Thyroid gland (tissue), 4 donors: ENCODE results near the gene KDM1A. TPM values are rescaled to one million over a fixed set of nuclear protein-coding genes. Genes with fewer than 3 reads are reported as not detected.
"Not testable (repeated sequence)": the region's sequence is repeated elsewhere in the genome, so short reads cannot be mapped to it uniquely, and the experiment has no call there.

Experiments
- DNase-seq, 2 donors: peaks; one replicate each; pipeline ENCODE4 v3.0.0-alpha.2; 2019
- H3K27ac ChIP-seq, 3 donors: fragments of 200-600 bp; sonication (generic); 1 replicate in 2 of 3; 2 replicates in 1 of 3; pipeline ENCODE4 v1.5.1; 2016 to 2019; ENCODE audit warnings: mild to moderate bottlenecking in 1 of 3, moderate library complexity in 1 of 3
- H3K27me3 ChIP-seq: fragments of 200-600 bp; sonication (generic); one replicate; pipeline ENCODE4 v1.5.1; 2019
- H3K36me3 ChIP-seq, 2 donors: fragments of 200-600 bp; sonication (generic); one replicate each; pipeline ENCODE4 v1.5.1; 2016 to 2019
- H3K4me1 ChIP-seq, 2 donors: fragments of 200-600 bp; sonication (generic); one replicate each; pipeline ENCODE4 v1.5.1; 2017 to 2019
- H3K4me3 ChIP-seq, 3 donors: fragments of 200-600 bp; sonication (generic); replicated peaks in 1 of 3; 1 replicate in 2 of 3; 2 replicates in 1 of 3; pipeline ENCODE4 v1.5.1; 2016; ENCODE audit warnings: mild to moderate bottlenecking in 1 of 3
- H3K9me3 ChIP-seq: fragments of 200-600 bp; sonication (generic); one replicate; pipeline ENCODE4 v1.5.1; 2017
- POLR2A ChIP-seq, 2 donors: fragments of 450-650 bp; IDR thresholded peaks; one replicate each; pipeline ENCODE4 v1.6.1; 2017; ENCODE audit warnings: antibody characterized with exemption in 2 of 2, mild to moderate bottlenecking in 2 of 2, moderate library complexity in 1 of 2
- WGBS, 2 donors: methylation state at CpG; one replicate each; pipeline ENCODE4 v1.1.5; 2017; 5-methylcytosine and 5-hydroxymethylcytosine counted together
- intact Hi-C: fragments of 100-400 bp; cut with DNase I; formaldehyde crosslinking; loops from one replicate; pipeline ENCODE4 v1.15.1; 2023
- total RNA-seq, 4 donors: library from RNA; depleted of rRNA; stranded (reverse); fragments of >200 nt; gene quantifications; one replicate each; pipeline ENCODE4 v1.2.3, GENCODE V29; 2016
- TF ChIP-seq, protein P1 (sequence below), 6 experiments: fragments of 200-600 bp in 3 of 6; fragments of 450-650 bp in 3 of 6; sonication (generic) in 3 of 6; IDR thresholded peaks; one replicate each; pipeline ENCODE4 v1.5.1; 2016 to 2019; ENCODE audit warnings: antibody characterized with exemption in 6 of 6, mild to moderate bottlenecking in 2 of 6, inconsistent platforms in 1 of 6, moderate library complexity in 1 of 6

KDM1A gene
- total RNA-seq, 4 donors from 2014 or later = 56.2 to 70.0 (median 65.2) TPM

DNA sequence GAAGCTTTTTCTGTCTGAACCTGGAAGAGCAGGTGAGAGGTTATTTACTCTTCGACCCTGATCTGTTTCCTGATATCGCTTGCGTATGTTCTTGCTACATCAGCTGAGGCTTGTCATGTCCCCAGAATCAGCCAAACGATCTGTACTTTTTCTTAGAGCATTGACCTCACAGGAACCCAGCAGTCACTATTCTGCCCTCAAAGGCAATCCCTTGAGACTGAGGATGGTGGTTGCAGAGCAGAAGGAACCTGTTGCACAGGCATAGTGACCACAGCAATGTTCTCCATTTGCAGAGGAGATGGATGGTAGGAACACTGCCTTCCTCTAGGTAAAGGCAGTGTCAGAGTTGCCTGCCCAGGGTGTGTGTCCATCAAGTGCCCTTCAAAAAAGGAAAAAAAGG is 35.3 kb upstream of the KDM1A start:
- no peak overlapping the region for H3K4me3 ChIP-seq
- no peak for DNase-seq
- H3K4me1 ChIP-seq = no peaks in the 10 kb centered on the region
- WGBS, 2 donors = 81 to 83% methylated on average over 4 of the region's 4 CpGs
- intact Hi-C loops = no loop called here
- H3K27me3 ChIP-seq = no peaks in the 10 kb centered on the region
- no peak overlapping the region for H3K27ac ChIP-seq
- no peaks in the 10 kb centered on the region for H3K9me3 ChIP-seq
- no peaks in the 10 kb centered on the region for H3K36me3 ChIP-seq
- no peak for TF ChIP-seq POLR2A (IDR thresholded peaks at IDR 0.05)
- TF ChIP-seq, protein P1, sequence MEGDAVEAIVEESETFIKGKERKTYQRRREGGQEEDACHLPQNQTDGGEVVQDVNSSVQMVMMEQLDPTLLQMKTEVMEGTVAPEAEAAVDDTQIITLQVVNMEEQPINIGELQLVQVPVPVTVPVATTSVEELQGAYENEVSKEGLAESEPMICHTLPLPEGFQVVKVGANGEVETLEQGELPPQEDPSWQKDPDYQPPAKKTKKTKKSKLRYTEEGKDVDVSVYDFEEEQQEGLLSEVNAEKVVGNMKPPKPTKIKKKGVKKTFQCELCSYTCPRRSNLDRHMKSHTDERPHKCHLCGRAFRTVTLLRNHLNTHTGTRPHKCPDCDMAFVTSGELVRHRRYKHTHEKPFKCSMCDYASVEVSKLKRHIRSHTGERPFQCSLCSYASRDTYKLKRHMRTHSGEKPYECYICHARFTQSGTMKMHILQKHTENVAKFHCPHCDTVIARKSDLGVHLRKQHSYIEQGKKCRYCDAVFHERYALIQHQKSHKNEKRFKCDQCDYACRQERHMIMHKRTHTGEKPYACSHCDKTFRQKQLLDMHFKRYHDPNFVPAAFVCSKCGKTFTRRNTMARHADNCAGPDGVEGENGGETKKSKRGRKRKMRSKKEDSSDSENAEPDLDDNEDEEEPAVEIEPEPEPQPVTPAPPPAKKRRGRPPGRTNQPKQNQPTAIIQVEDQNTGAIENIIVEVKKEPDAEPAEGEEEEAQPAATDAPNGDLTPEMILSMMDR (IDR thresholded peaks at IDR 0.05) = no peak

DNA sequence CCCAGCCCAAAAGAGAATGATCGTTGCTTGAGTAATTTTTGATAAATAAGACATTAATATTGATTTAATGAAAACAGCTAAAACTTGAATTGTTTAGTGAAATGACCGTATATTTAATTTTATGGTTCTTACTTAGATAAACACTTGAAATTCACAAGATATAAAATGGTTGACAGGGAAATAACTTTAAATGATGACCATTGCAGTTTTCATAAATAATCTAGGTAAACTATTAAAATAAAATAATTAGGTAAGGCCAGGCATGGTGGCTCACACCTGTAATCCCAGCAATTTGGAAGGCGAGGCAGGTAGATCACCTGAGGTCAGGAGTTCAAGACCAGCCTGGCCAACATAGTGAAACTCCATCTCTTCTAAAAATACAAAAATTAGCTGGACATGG is 26.9 kb upstream of the KDM1A start:
- H3K9me3 ChIP-seq, intact Hi-C loops, H3K4me3 ChIP-seq, H3K36me3 ChIP-seq, DNase-seq, H3K27me3 ChIP-seq, H3K27ac ChIP-seq, H3K4me1 ChIP-seq: not testable (repeated sequence)
- WGBS, 2 donors = 80 to 95% methylated on average over 3 of the region's 3 CpGs

DNA sequence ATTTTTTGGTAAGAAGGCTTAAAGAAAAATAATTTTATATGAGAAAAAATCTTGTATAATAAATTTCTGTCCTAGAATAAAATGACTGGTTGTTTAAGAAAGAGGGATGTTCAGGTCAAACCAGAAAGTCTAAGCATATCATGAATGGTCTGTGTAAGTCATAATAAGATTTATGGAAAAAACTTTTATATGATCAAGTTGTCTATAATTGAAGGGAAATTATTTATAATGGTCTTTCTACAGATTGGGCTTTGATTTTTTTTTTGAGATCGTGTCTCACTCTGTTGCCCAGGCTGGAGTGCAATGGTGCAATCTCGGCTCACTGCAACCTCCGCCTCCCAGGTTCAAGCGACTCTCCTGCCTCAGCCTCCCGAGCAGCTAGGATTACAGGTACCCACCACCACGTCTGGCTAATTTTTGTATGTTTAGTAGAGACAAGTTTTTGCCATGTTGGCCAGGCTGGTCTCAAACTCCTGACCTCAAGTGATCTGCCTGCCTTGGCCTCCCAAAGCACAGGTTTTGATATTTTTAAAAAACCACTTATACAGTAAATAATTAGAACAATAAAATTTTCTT is 26.0 kb upstream of the KDM1A start:
- DNase-seq, H3K4me3 ChIP-seq, H3K27me3 ChIP-seq, intact Hi-C loops, H3K36me3 ChIP-seq, H3K4me1 ChIP-seq, H3K27ac ChIP-seq, H3K9me3 ChIP-seq: not testable (repeated sequence)
- 83 to 84% methylated on average over 6 of the region's 6 CpGs for WGBS, 2 donors

DNA sequence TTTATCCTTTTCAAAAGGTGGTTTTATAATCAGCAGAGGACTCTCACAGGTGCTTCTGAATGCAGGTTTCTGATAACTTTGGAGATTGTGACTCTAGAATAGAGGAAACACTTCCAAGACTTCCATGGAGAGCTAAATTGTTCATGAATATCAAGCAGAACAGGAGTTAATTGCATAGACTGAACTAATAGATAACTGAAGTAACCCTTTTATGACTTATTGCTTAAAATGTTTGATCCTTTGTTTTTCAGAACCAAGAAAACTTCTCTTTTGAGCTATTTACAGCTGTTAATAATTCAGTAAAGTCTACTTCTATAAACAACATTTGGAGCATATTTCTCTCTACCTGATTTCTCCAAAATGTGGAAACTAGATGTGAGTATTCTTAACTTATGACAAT is 23.5 kb upstream of the KDM1A start:
- no peak for DNase-seq
- intact Hi-C loops = no loop called here

DNA sequence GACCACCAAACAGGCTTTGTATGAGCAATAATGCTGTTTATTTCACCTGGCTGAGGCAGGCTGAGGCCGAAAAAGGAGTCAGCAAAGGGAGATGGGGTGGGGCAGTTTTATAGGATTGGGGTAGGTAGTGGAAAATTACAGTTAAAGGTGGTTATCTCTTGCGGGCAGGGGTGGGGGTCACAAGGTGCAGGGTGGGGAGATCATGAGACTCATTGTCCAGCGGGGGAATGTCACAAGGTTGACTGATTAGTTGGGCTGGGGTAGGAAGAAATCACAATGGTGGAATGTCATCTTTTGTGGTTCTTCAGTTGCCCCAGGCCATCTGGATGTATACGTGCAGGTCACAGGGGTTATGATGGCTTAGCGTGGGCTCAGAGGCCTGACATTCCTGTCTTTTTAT is 21.7 kb upstream of the KDM1A start:
- H3K4me3 ChIP-seq, H3K9me3 ChIP-seq, DNase-seq, H3K27ac ChIP-seq, H3K4me1 ChIP-seq, H3K27me3 ChIP-seq, H3K36me3 ChIP-seq, intact Hi-C loops: not testable (repeated sequence)
- 88 to 90% methylated on average over 5 of the region's 5 CpGs for WGBS, 2 donors

More for the DNA sequence above, 23.5 kb upstream of the KDM1A start:
- Histone ChIP-seq H3K27ac (no peak overlapping the region), H3K9me3 (no peaks in the 10 kb centered on the region), H3K27me3 (no peaks in the 10 kb centered on the region), H3K4me3 (no peak overlapping the region), H3K4me1 (no peaks in the 10 kb centered on the region), H3K36me3 (no peaks in the 10 kb centered on the region)
- TF ChIP-seq, protein P1 (IDR thresholded peaks at IDR 0.05) = no peak
- TF ChIP-seq POLR2A (IDR thresholded peaks at IDR 0.05) = no peak

DNA sequence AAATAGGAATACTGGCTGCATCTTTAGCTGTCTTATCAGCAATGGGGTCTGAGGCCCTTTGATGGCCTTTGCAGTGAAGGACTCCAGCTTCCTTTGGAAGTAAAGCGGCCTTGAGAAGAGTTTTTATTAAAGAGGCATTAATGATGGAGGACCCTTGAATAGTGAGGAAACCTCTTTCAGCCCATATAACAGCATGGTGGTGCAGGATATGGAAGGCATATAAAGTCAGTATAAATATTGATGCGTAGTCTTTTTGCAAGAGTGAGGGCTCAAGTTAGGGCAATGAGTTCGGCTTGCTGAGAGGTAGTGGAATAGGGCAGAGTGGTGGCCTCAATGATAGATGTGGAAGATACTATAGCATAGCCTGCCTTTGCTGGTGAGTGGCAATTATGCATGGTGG is 19.1 kb upstream of the KDM1A start:
- H3K9me3 ChIP-seq, H3K27ac ChIP-seq, intact Hi-C loops, DNase-seq, H3K27me3 ChIP-seq, H3K4me1 ChIP-seq, H3K36me3 ChIP-seq, H3K4me3 ChIP-seq: not testable (repeated sequence)
- 93 to 99% methylated on average over 3 of the region's 3 CpGs for WGBS, 2 donors

DNA sequence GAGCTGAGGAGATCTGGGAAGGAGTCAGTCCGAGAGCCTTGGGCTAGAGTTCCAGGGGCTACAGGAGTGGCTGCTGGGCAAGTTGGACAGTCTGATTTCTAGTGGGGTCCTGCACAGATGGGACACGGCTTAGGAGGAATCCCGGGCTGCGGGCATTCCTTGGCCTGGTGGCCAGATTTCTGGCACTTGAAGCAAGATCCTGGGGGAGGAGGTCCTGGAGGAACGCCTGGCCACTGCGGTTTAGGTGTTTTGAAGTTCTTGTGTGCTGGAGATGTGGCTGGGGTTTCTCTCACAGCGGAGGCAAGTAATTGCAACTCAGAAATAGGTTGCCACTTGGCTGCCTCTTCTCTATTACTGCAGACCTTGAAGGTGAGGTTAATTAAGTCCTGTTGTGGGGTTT is 17.1 kb upstream of the KDM1A start:
- WGBS, 2 donors = 93% methylated on average over 4 to 7 of the region's 7 CpGs
- H3K9me3 ChIP-seq, DNase-seq, H3K27me3 ChIP-seq, H3K4me3 ChIP-seq, H3K27ac ChIP-seq, H3K4me1 ChIP-seq, intact Hi-C loops, H3K36me3 ChIP-seq: not testable (repeated sequence)

DNA sequence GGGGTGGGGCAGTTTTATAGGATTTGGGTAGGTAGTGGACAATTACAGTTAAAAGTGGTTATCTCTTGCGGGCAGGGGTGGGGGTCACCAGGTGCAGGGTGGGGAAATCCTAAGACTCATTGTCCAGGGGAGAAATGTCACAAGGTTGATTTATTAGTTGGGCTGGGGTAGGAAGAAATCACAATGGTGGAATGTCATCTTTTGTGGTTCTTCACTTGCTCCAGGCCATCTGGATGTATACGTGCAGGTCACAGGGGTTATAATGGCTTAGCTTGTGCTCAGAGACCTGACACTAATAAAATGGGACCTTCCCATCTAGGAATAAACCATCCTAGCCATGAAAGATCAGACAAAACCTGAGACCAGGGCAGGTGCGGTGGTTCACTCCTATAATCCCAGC is 15.2 kb upstream of the KDM1A start:
- H3K36me3 ChIP-seq = no peaks in the 10 kb centered on the region
- TF ChIP-seq, protein P1 (IDR thresholded peaks at IDR 0.05) = no peak
- no peak for TF ChIP-seq POLR2A (IDR thresholded peaks at IDR 0.05)
- no peak overlapping the region for H3K4me3 ChIP-seq
- H3K9me3 ChIP-seq = no peaks in the 10 kb centered on the region
- WGBS, 2 donors = 88 to 95% methylated on average over 3 of the region's 3 CpGs
- no peaks in the 10 kb centered on the region for H3K27me3 ChIP-seq
- intact Hi-C loops = no loop called here
- no peak for DNase-seq
- H3K4me1 ChIP-seq = no peaks in the 10 kb centered on the region
- H3K27ac ChIP-seq = no peak overlapping the region

DNA sequence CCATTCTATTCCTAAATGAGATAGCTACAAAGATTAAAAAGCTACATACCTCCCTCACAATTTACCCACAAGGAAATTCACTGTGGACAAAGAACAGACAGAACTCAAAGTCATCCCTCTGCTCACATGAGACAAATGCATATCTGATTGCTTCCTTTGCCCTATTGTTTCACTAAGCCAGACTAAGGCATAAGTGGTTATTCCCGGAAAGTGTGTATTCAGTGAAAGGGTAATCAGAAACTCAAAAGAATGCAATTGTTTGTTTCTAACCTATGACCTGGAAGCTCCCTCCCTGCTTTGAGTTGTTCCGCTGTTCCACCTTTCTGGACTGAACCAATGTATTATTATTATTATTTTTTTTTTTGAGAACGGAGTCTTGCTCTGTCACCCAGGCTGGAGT is 14.5 kb upstream of the KDM1A start:
- H3K4me1 ChIP-seq, H3K27me3 ChIP-seq, H3K36me3 ChIP-seq, intact Hi-C loops, H3K27ac ChIP-seq, H3K9me3 ChIP-seq, H3K4me3 ChIP-seq, DNase-seq: not testable (repeated sequence)
- WGBS, 2 donors = 79 to 80% methylated on average over 3 of the region's 3 CpGs
